Immature natural killer cell (primary cell): ENCODE results near the gene ERAS. TPM values are rescaled to one million over a fixed set of nuclear protein-coding genes. Genes with fewer than 3 reads are reported as not detected.

Experiments
- DNase-seq, 3 donors: peaks; one replicate each; pipeline ENCODE4 v3.0.0; 2022; ENCODE audit warnings: mixed read lengths in 1 of 3
- H3K27ac Mint-ChIP-seq, 6 donors: one replicate each; pipeline ENCODE4 v1.8.0; 2020; ENCODE audit warnings: mixed read lengths in 6 of 6, mild to moderate bottlenecking in 5 of 6, inconsistent platforms in 4 of 6, moderate library complexity in 3 of 6
- H3K27me3 Mint-ChIP-seq, 3 donors: one replicate each; pipeline ENCODE4 v1.8.0; 2020 to 2021; ENCODE audit warnings: low read depth in 3 of 3, mild to moderate bottlenecking in 3 of 3, mixed read lengths in 3 of 3, moderate library complexity in 3 of 3, inconsistent platforms in 1 of 3
- H3K36me3 Mint-ChIP-seq, 3 donors: one replicate each; pipeline ENCODE4 v1.8.0; 2020; ENCODE audit warnings: mixed read lengths in 3 of 3, inconsistent platforms in 2 of 3, mild to moderate bottlenecking in 2 of 3
- H3K4me1 Mint-ChIP-seq, 2 donors: one replicate each; pipeline ENCODE4 v1.8.0; 2020; ENCODE audit warnings: inconsistent platforms in 2 of 2, mild to moderate bottlenecking in 2 of 2, mixed read lengths in 2 of 2, moderate library complexity in 1 of 2
- H3K4me3 Mint-ChIP-seq, 5 donors: one replicate each; pipeline ENCODE4 v1.8.0; 2020; ENCODE audit warnings: mild to moderate bottlenecking in 5 of 5, mixed read lengths in 5 of 5, inconsistent platforms in 3 of 5, moderate library complexity in 3 of 5
- H3K9me3 Mint-ChIP-seq, 6 donors: one replicate each; pipeline ENCODE4 v1.8.0; 2020; ENCODE audit warnings: mild to moderate bottlenecking in 6 of 6, mixed read lengths in 6 of 6, inconsistent platforms in 4 of 6, moderate library complexity in 3 of 6
- polyA plus RNA-seq, 3 donors: library from polyadenylated mRNA; unstranded; fragments of 300-500 nt; fragmentation: Illumina TruSeq; gene quantifications; one replicate each; pipeline ENCODE4 v1.2.3, GENCODE V29; 2021

ERAS gene
- polyA plus RNA-seq, 3 donors from 2014 or later, result not detected

- no peak for DNase-seq
- Mint-ChIP-seq H3K27ac (no peak overlapping the region), H3K4me3 (no peak overlapping the region), H3K9me3 (no peaks in the 10 kb centered on the region), H3K36me3 (no peaks in the 10 kb centered on the region), H3K27me3 (peaks cover 0 to 17% (median 2%) of the 10 kb centered on the region in 3 donors), H3K4me1 (peaks cover 0 to 3% of the 10 kb centered on the region in 2 donors)
These were observed 36.7 kb upstream of the ERAS start for GRCh38 chrX:48789366-48790220.

GRCh38 chrX:48790477-48790876, 35.8 kb upstream of the ERAS start:
- DNase-seq, result no peak
- Mint-ChIP-seq H3K4me1 (peaks cover 0 to 3% of the 10 kb centered on the region in 2 donors), H3K9me3 (no peaks in the 10 kb centered on the region), H3K27ac (no peak overlapping the region), H3K27me3 (peaks cover 0 to 15% (median 3%) of the 10 kb centered on the region in 3 donors), H3K36me3 (no peaks in the 10 kb centered on the region), H3K4me3 (no peak overlapping the region)

GRCh38 chrX:48791063-48791820, 35.1 kb upstream of the ERAS start:
- no peak overlapping the region for H3K27ac Mint-ChIP-seq
- no peak for DNase-seq
- H3K4me1 Mint-ChIP-seq, result peaks cover 0 to 3% of the 10 kb centered on the region in 2 donors
- no peak overlapping the region for H3K4me3 Mint-ChIP-seq
- H3K27me3 Mint-ChIP-seq, result peaks cover 0 to 19% (median 3%) of the 10 kb centered on the region in 3 donors
- no peaks in the 10 kb centered on the region for H3K9me3 Mint-ChIP-seq
- no peaks in the 10 kb centered on the region for H3K36me3 Mint-ChIP-seq

GRCh38 chrX:48792219-48792618, 34.1 kb upstream of the ERAS start:
- Mint-ChIP-seq H3K27ac (no peak overlapping the region), H3K4me3 (no peak overlapping the region), H3K4me1 (peaks cover 0 to 3% of the 10 kb centered on the region in 2 donors), H3K36me3 (no peaks in the 10 kb centered on the region), H3K27me3 (peaks cover 0 to 17% (median 3%) of the 10 kb centered on the region in 3 donors), H3K9me3 (no peaks in the 10 kb centered on the region)
- no peak for DNase-seq

- DNase-seq, result no peak
- H3K27me3 Mint-ChIP-seq, result peaks cover 0 to 15% (median 3%) of the 10 kb centered on the region in 3 donors
- H3K36me3 Mint-ChIP-seq, result no peaks in the 10 kb centered on the region
- H3K4me1 Mint-ChIP-seq, result no peaks in the 10 kb centered on the region
- no peak overlapping the region for H3K27ac Mint-ChIP-seq
- no peak overlapping the region for H3K4me3 Mint-ChIP-seq
- no peaks in the 10 kb centered on the region for H3K9me3 Mint-ChIP-seq
These were observed 32.4 kb upstream of the ERAS start for GRCh38 chrX:48793935-48794334.

- Mint-ChIP-seq H3K4me3 (no peak overlapping the region), H3K4me1 (no peaks in the 10 kb centered on the region), H3K27me3 (peaks cover 0 to 13% (median 3%) of the 10 kb centered on the region in 3 donors), H3K9me3 (no peaks in the 10 kb centered on the region), H3K36me3 (no peaks in the 10 kb centered on the region), H3K27ac (no peak overlapping the region)
- DNase-seq, result no peak
These were observed 31.9 kb upstream of the ERAS start for GRCh38 chrX:48794340-48794910.

- Mint-ChIP-seq H3K9me3 (no peaks in the 10 kb centered on the region), H3K4me1 (no peaks in the 10 kb centered on the region), H3K36me3 (no peaks in the 10 kb centered on the region), H3K27ac (no peak overlapping the region), H3K4me3 (no peak overlapping the region), H3K27me3 (peaks cover 0 to 12% (median 3%) of the 10 kb centered on the region in 3 donors)
- DNase-seq, result no peak
These were observed 31.3 kb upstream of the ERAS start for GRCh38 chrX:48794911-48795515.

GRCh38 chrX:48798318-48798717, 28.0 kb upstream of the ERAS start:
- Mint-ChIP-seq H3K36me3 (no peaks in the 10 kb centered on the region), H3K27ac (no peak overlapping the region), H3K9me3 (no peaks in the 10 kb centered on the region), H3K27me3 (peaks cover 7 to 26% (median 13%) of the 10 kb centered on the region in 3 donors), H3K4me1 (peaks cover 19 to 20% of the 10 kb centered on the region in 2 donors), H3K4me3 (no peak overlapping the region)
- no peak for DNase-seq

GRCh38 chrX:48800574-48801279, 25.6 kb upstream of the ERAS start:
- Mint-ChIP-seq H3K36me3 (peaks cover 0 to 6% (median 4%) of the 10 kb centered on the region in 3 donors), H3K4me1 (peaks cover 19 to 20% of the 10 kb centered on the region in 2 donors), H3K9me3 (peaks cover 0 to 3% (median 0%) of the 10 kb centered on the region in 6 donors), H3K4me3 (peak overlapping the region; percentile 93 to 96 (median 95)), H3K27ac (peak overlapping the region; percentile 97 to 99 (median 98)), H3K27me3 (peaks cover 9 to 25% (median 14%) of the 10 kb centered on the region in 3 donors)
- DNase-seq, result no peak

- Mint-ChIP-seq H3K9me3 (peaks cover 0 to 3% (median 0%) of the 10 kb centered on the region in 6 donors), H3K4me1 (peaks cover 19 to 20% of the 10 kb centered on the region in 2 donors), H3K27ac (peak within 1 kb of the TSS; percentile 97 to 99 (median 99)), H3K27me3 (peaks cover 9 to 22% (median 14%) of the 10 kb centered on the region in 3 donors), H3K4me3 (peak within 1 kb of the TSS; percentile 93 to 96 (median 95)), H3K36me3 (peaks cover 0 to 6% (median 4%) of the 10 kb centered on the region in 3 donors)
- DNase-seq, result peak; percentile 93 to 97 (median 96)
These were observed 24.8 kb upstream of the ERAS start, which contains the start of gene HDAC6 for GRCh38 chrX:48801280-48802088. TSS of gene HDAC6 (plus strand) at chrX:48802067. CDS start at chrX:48802693, 626 bp downstream.

- DNase-seq, result peak in 1 of 3 donors; percentile 7
- Mint-ChIP-seq H3K9me3 (peaks cover 0 to 3% (median 0%) of the 10 kb centered on the region in 6 donors), H3K4me3 (peak overlapping the region; percentile 93 to 96 (median 95)), H3K27ac (peak overlapping the region; percentile 94 to 99 (median 99)), H3K4me1 (peaks cover 19 to 20% of the 10 kb centered on the region in 2 donors), H3K27me3 (peaks cover 9 to 22% (median 14%) of the 10 kb centered on the region in 3 donors), H3K36me3 (peaks cover 0 to 6% (median 4%) of the 10 kb centered on the region in 3 donors)
These were observed 24.0 kb upstream of the ERAS start for GRCh38 chrX:48802089-48802904.
